ENCODE measurements around the gene ANKS6. TPM values are rescaled to one million over a fixed set of nuclear protein-coding genes. Genes with fewer than 3 reads are reported as not detected.

Gene ANKS6
- polyA plus RNA-seq, 6 donors from 2014 or later, result 2.0 to 8.5 (median 4.0) TPM

DNA sequence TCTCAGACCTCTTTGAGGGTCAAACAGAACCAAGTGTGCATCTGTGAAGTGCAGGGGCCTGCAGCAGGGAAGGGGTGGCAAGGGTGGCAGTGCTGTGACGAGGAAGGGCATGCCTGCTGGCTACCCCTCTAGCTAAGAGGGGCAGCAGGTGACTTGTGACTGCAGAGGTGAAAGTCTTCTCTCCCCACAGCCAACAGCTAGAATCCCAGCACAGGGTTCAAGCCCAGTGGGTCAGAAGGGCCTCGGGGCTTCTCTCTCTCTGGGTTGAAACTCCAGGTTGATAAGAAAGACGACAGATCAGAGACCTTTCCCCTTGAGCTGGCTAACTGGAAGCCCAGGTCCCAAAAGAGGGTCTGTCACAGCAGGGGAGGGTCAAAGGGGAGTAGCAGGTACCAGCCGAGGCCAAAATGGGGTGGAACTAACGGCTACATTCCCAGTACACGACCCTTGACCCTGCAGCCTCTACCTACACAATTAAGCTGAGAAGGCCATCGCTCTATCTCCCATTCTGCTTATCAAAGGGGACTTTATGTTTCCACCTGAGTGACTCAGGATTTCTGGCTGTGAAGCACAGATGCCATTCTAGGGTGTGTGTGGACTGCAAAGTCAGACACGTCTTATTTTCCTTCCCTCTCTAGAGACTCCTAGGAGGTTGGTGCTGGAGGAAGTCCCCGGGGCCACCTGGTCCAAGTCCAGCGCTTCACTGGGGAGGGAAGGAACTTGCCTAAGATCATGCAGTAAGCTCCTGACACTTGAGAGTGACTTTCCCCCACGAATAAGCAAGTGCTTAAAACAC is 14.6 kb downstream of the ANKS6 start:
- DNase-seq, result no peak
- H3K36me3 Mint-ChIP-seq, result peaks cover 5 to 17% of the 10 kb centered on the region in 2 donors
- no peaks in the 10 kb centered on the region for H3K4me1 Mint-ChIP-seq
- H3K9me3 Mint-ChIP-seq, result no peaks in the 10 kb centered on the region
- ATAC-seq (ENCODE audit: low read depth in 2 of 2), result no peak
- no peaks in the 10 kb centered on the region for H3K27me3 Mint-ChIP-seq
- peak overlapping the region in 3 of 6 donors; percentile 52 to 78 (median 74) for H3K27ac Mint-ChIP-seq
- no peak overlapping the region for H3K4me3 Mint-ChIP-seq

DNA sequence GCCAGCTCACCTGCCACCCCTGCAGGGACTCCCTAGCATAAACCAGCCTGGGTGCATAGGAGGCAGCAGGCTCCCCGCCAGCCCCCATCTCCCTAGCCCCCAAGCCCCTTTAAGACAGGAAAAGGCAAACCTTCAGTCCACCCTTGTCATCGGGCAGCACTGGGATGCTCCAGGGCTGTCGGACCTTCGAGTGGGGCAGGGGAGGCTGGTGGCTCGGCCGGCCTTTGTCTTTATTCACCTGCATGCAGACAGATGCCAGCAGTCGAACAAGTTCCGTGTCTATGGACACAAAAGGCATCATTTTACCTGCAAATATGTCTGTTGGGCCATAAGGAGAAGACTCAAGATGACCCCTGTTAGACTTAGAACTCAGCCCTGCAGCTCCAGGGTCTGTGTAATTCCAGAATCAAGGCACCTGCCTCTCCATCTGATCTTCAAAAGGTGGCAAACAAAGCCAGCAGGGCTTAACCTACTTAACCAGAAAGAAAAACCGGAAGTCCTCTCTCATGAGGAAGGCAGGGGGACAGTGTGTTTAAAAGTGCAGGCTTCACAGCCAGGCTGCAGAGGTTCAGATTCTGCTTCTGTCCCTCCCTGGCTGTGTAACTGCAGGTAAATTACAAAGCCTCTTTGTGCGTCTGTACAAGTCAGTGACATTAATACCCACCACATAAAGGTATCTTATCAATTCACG is 16.2 kb downstream of the ANKS6 start:
- peak overlapping the region in 1 of 8 donors; percentile 6 for H3K4me3 Mint-ChIP-seq
- ATAC-seq (ENCODE audit: low read depth in 2 of 2) (no peak), DNase-seq (no peak)
- H3K27ac Mint-ChIP-seq, result no peak overlapping the region
- H3K9me3 Mint-ChIP-seq, result no peaks in the 10 kb centered on the region
- H3K27me3 Mint-ChIP-seq, result no peaks in the 10 kb centered on the region
- peaks cover 5 to 17% of the 10 kb centered on the region in 2 donors for H3K36me3 Mint-ChIP-seq
- no peaks in the 10 kb centered on the region for H3K4me1 Mint-ChIP-seq

DNA sequence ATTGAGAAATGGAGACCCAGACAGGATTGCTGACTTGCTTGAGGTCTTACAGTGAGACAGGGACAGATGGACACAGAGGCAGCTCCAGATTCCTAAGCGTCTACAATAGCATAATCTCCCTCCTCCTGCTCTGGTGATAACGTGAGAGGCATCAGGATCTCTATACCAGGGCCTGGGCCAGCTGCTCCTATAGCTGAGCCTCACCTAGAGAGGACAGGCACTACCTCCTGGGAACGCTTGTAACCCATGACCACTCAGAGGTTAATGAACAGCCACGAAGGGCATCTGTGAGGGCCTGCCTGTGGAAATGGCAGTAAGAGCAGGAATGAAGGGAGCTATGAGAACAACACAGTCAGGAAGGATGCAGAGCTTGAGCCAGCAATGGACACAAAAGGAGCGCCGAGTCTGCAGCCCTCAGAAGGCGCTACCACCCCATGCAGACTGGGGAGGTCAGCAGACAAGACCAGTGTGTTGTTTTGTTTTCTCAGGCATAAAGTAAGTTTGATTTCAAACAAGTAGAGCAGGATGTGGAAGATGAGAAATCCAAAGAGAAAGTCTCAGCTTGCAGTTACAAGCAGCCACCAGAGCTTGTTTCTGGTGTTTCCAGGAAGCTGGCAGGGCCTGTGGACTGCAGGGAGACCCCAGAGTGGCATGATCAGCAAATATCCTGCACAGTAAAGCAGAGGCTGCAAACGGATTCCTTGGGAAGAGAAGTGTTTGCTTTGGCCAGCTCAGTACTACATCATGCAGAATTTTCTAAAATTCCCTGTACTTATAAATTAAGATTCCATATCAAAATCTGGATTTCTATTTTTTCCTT is 17.4 kb downstream of the ANKS6 start:
- Mint-ChIP-seq H3K4me1 (no peaks in the 10 kb centered on the region), H3K27me3 (no peaks in the 10 kb centered on the region), H3K36me3 (peaks cover 5 to 17% of the 10 kb centered on the region in 2 donors), H3K9me3 (no peaks in the 10 kb centered on the region), H3K4me3 (no peak overlapping the region), H3K27ac (no peak overlapping the region)
- DNase-seq (no peak), ATAC-seq (ENCODE audit: low read depth in 2 of 2) (no peak)

DNA sequence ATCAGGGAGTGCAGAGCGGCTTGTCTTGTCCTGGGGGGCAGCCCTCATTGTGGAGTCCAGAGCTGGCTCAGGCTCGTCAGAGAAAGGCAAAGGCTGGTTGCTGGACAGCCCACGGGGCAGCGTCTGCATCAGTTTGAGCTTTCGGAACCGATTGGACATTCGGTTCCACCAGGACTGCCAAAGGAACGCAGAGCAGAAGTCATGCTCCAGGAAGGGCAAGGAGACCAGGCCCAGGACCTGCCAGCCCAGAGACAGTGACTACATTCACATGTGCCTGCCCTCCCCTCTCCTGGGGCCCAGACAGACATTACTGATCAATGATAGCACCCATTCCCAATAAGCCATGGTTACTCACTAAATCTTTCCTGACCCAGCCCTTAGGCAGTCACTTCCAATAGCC is 18.1 kb downstream of the ANKS6 start:
- Mint-ChIP-seq H3K9me3 (no peaks in the 10 kb centered on the region), H3K27ac (no peak overlapping the region)

DNA sequence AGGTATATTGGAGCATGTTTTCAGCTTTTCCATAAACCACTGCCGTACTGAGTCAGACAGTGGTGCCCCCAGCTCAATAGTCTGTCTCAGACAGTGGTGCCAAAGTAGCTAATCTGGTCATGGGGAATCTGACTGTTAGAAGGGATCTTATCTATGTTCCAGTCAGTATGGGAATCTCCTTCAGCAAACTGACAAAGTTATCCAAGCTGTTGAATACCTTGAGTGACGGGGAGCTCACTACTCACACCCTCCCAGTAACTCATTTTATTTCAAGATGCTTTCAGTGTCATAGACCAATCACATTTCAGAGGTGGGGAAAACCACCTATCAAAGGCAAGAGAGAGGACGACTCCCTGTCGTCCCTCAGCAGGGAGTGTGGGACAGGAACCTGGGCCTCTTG is 18.7 kb downstream of the ANKS6 start:
- H3K4me3 Mint-ChIP-seq, result no peak overlapping the region
- no peak for DNase-seq
- H3K36me3 Mint-ChIP-seq, result peaks cover 5 to 22% of the 10 kb centered on the region in 2 donors
- no peaks in the 10 kb centered on the region for H3K27me3 Mint-ChIP-seq
- H3K4me1 Mint-ChIP-seq, result no peaks in the 10 kb centered on the region
- H3K9me3 Mint-ChIP-seq, result no peaks in the 10 kb centered on the region
- H3K27ac Mint-ChIP-seq, result no peak overlapping the region
- ATAC-seq (ENCODE audit: low read depth in 2 of 2), result no peak

More for the DNA sequence above, 18.1 kb downstream of the ANKS6 start:
- peaks cover 5 to 22% of the 10 kb centered on the region in 2 donors for H3K36me3 Mint-ChIP-seq
- H3K27me3 Mint-ChIP-seq, result no peaks in the 10 kb centered on the region
- no peak overlapping the region for H3K4me3 Mint-ChIP-seq
- no peaks in the 10 kb centered on the region for H3K4me1 Mint-ChIP-seq
- DNase-seq (no peak), ATAC-seq (ENCODE audit: low read depth in 2 of 2) (no peak)

DNA sequence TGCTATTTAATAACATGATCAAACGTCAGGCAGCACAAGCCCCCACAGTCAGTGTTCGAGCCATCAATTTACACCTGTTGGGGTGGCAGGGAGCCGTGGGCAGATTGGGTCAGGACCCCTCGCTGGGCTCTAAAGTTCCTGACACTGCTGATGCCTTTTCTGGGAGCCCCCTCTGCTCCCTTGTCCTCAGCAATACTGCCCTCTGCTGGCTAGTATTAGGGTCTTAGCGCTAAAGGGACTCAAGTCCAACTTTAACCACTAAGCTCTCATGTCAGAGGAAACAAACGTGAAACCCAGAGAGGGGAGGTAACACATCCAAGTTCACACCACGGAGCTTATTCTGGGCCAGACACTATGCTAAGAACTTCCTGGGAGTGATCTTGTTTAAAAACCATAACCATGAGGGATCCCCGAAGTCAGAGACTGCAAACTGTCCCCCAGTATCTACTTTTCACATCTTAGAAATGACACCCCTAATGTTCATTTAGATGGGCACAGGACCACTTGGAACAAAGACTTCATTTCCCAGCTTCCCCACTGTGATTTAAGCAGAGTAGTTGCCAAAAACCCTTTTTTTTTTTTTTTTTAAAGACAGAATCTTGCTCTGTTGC is 20.4 kb downstream of the ANKS6 start:
- Mint-ChIP-seq H3K4me1 (no peaks in the 10 kb centered on the region), H3K27me3 (no peaks in the 10 kb centered on the region), H3K9me3 (no peaks in the 10 kb centered on the region), H3K36me3 (peaks cover 5 to 29% of the 10 kb centered on the region in 2 donors), H3K4me3 (no peak overlapping the region), H3K27ac (peak overlapping the region in 1 of 6 donors; percentile 8)
- DNase-seq (peak; percentile 43), ATAC-seq (ENCODE audit: low read depth in 2 of 2) (peak; percentile 27 to 56)

DNA sequence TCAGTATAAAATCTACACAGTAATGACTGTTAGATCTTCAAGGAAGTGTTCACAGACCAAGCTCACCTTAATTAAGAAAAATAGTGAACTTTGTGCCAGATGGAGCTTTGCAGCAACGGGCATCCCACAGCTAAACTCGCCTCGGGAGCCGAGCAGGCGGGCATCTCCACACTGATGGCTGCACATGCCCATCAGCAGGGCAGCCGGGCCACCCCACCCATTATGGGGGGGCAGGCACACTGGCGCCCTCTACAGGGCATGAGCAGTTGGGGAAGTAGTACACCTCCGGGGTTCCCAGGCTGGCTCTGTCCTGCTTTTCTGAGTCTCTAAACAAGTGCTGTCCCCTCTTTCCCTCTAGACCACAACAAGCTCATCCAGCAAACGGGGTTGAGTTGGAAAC is 21.6 kb downstream of the ANKS6 start:
- Mint-ChIP-seq H3K27ac (no peak overlapping the region), H3K4me3 (no peak overlapping the region), H3K36me3 (peaks cover 11 to 35% of the 10 kb centered on the region in 2 donors), H3K9me3 (no peaks in the 10 kb centered on the region), H3K27me3 (no peaks in the 10 kb centered on the region), H3K4me1 (no peaks in the 10 kb centered on the region)
- DNase-seq (no peak), ATAC-seq (ENCODE audit: low read depth in 2 of 2) (no peak)

DNA sequence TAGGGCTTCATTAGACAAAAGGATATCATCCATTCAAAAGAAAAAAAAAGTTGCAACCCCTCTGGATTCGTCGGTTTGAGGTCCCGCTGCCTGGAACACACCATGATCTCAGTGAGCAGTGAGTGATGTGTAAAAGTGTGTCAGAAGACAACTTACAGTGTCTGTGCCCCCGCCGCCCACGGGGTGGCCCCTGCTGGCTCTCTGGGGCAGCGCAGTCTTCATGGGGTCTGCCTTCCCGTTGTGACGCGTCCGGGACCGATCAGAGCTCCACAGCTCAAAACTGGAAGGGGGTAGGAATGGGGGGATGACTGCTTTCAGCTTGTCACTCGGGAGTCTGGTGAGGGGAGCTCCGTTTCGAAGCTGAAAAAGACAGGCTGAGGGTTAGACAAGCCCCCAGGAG is 22.6 kb downstream of the ANKS6 start:
- no peak for DNase-seq
- no peak for ATAC-seq (ENCODE audit: low read depth in 2 of 2)
- no peaks in the 10 kb centered on the region for H3K4me1 Mint-ChIP-seq
- H3K36me3 Mint-ChIP-seq, result peaks cover 11 to 36% of the 10 kb centered on the region in 2 donors
- peak overlapping the region in 1 of 8 donors; percentile 17 for H3K4me3 Mint-ChIP-seq
- H3K27me3 Mint-ChIP-seq, result no peaks in the 10 kb centered on the region
- H3K9me3 Mint-ChIP-seq, result no peaks in the 10 kb centered on the region
- no peak overlapping the region for H3K27ac Mint-ChIP-seq

DNA sequence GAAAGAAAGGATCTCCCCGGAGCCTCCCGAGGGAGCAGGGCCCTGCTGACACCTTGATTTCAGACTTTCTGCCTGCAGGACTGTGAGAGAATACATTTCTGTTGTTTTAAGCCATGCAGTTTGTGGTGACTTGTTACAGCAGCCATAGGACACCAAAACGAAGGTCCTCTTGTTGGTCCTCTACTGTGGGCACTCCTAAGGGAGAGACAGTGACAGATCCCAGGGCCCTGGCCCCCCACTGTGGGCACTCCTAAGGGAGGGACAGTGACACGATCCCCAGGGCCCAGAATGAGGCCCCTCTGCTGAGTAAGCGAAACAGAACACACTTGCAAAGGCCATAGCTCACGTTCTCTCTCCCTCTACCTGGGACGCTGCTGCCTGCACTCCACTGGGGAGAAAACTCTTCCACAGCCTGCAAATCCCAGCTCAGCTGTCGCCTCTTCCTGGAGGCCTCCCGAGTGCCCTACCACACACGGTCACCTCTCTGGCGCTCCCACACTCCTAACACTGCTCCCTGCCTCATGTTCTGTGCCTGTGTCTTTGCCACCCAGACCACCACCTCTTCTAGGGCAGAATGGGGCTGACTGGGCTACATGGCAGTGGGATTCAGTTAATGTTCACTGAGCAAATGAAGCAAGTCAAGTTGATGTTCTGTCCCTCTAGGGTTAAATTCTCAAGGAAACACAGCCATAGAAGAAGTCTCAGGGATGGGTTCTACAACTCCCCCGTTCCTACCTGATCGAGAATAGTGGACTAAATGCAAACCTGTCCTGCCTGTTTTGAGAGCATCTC is 23.8 kb downstream of the ANKS6 start:
- Mint-ChIP-seq H3K9me3 (no peaks in the 10 kb centered on the region), H3K36me3 (peaks cover 11 to 44% of the 10 kb centered on the region in 2 donors), H3K27ac (peak overlapping the region in 1 of 6 donors; percentile 43), H3K4me3 (no peak overlapping the region), H3K4me1 (no peaks in the 10 kb centered on the region), H3K27me3 (no peaks in the 10 kb centered on the region)
- ATAC-seq (ENCODE audit: low read depth in 2 of 2) (no peak), DNase-seq (no peak)

DNA sequence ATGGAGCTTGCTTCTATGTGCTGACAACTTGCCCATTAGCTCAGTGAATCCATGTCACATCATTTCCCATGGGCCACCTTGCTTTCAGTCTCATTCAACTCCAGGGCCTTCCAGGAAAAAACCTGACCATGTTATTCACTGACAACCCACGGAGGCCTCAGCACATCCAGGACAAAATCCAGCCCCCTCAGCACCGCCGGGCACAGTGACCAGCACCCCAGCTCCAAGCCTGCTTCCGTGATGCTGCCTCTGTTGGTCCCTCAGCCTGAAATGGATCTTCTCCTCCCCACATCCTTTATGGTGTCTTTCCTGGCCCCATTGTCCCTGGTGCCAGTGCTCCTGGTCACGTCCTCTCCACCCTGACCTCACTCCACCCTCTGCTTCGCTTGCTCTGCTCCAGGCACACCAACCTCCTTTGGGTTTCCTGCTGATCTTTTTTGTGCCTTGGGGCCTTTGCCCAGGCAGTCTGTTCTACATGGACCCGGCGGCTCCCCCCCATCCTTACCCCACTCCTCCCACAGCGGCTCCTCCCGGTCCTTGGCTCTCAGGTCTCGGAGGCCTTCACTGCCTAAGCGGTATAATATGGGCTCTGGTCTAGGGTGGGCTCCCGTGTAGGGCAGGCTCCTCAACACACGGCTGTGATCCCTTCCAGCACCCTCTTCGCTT is 25.0 kb downstream of the ANKS6 start:
- no peaks in the 10 kb centered on the region for H3K27me3 Mint-ChIP-seq
- DNase-seq (no peak), ATAC-seq (ENCODE audit: low read depth in 2 of 2) (no peak)
- no peak overlapping the region for H3K4me3 Mint-ChIP-seq
- peak overlapping the region in 1 of 6 donors; percentile 20 for H3K27ac Mint-ChIP-seq
- H3K9me3 Mint-ChIP-seq, result no peaks in the 10 kb centered on the region
- peaks cover 12 to 44% of the 10 kb centered on the region in 2 donors for H3K36me3 Mint-ChIP-seq
- no peaks in the 10 kb centered on the region for H3K4me1 Mint-ChIP-seq

DNA sequence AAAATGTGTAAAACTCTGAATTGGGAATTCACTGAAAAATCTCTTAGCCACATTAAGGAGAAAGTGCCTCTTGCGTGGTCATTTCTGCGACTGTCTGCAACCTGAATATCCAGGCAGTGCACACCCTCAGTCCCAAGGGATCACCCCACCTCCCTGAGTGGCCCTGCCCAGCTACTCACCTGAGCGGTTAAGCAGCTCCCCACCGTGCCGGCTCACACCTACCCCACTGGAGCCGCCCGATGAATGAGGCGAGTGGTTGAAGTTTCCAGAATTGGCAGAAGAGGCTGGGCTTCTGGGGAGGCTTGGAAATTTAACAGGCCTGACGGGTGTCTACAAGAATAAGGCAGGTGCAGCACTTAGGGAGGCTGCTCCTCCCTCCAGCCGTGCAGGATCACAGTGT is 25.6 kb downstream of the ANKS6 start:
- H3K36me3 Mint-ChIP-seq, result peaks cover 16 to 44% of the 10 kb centered on the region in 2 donors
- H3K27ac Mint-ChIP-seq, result no peak overlapping the region
- no peaks in the 10 kb centered on the region for H3K9me3 Mint-ChIP-seq
- no peak overlapping the region for H3K4me3 Mint-ChIP-seq
- DNase-seq (no peak), ATAC-seq (ENCODE audit: low read depth in 2 of 2) (no peak)
- H3K27me3 Mint-ChIP-seq, result no peaks in the 10 kb centered on the region
- H3K4me1 Mint-ChIP-seq, result no peaks in the 10 kb centered on the region

DNA sequence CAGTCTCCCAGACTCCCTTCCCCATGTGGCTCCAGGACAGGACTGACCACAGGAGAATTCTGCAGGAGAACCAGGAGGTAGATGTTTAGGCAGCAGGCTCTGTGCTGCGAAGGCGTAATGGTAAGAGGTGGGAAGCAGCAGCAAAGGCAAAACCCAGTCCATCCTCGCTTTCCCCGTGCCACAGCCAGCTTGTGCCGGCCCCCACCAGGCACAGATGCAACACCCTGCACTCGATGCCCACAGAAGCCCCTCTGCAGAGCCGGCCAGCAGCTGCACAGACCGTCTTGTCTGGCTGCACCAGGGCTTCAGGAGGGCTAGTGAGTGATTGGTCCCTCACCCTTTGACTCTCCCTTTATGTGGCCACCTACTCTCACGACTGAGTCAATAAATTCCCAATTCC is 28.0 kb downstream of the ANKS6 start:
- Mint-ChIP-seq H3K9me3 (peaks cover 5 to 13% (median 8%) of the 10 kb centered on the region in 7 donors), H3K36me3 (peaks cover 40 to 54% of the 10 kb centered on the region in 2 donors), H3K4me3 (no peak overlapping the region), H3K27ac (no peak overlapping the region), H3K4me1 (no peaks in the 10 kb centered on the region), H3K27me3 (no peaks in the 10 kb centered on the region)
- DNase-seq (no peak), ATAC-seq (ENCODE audit: low read depth in 2 of 2) (no peak)

Data from naive B cell (primary cell).